Spleen (tissue), 11 donors: ENCODE measurements around the gene EID3. TPM values are rescaled to one million over a fixed set of nuclear protein-coding genes. Genes with fewer than 3 reads are reported as not detected.

ENCODE experiments used
- DNase-seq: peaks from one replicate; pipeline ENCODE4 v3.0.0-alpha.2; 2020
- H3K27ac ChIP-seq, 8 donors: fragments of 200-600 bp; sonication (generic) in 7 of 8; 1 replicate in 4 of 8; 2 replicates in 4 of 8; pipeline versions ENCODE4 v1.5.0 to v1.8.0; 2016 to 2021; ENCODE audit warnings: inconsistent platforms in 4 of 8, mild to moderate bottlenecking in 4 of 8, moderate library complexity in 1 of 8
- H3K27me3 ChIP-seq, 7 donors: fragments of 200-600 bp; sonication (generic) in 6 of 7; replicated peaks in 1 of 7; 1 replicate in 4 of 7; 2 replicates in 3 of 7; pipeline versions ENCODE4 v1.5.0 to v1.8.0; 2016 to 2021; ENCODE audit warnings: inconsistent platforms in 3 of 7, mild to moderate bottlenecking in 1 of 7
- H3K36me3 ChIP-seq, 6 donors: fragments of 200-600 bp; sonication (generic) in 5 of 6; 1 replicate in 4 of 6; 2 replicates in 2 of 6; pipeline versions ENCODE4 v1.5.0 to v1.8.0; 2016 to 2021; ENCODE audit warnings: inconsistent platforms in 2 of 6
- H3K4me1 ChIP-seq, 6 donors: fragments of 200-600 bp; sonication (generic) in 5 of 6; 1 replicate in 3 of 6; 2 replicates in 3 of 6; pipeline versions ENCODE4 v1.5.0 to v1.8.0; 2016 to 2021; ENCODE audit warnings: inconsistent platforms in 3 of 6
- H3K4me3 ChIP-seq, 8 donors: fragments of 200-600 bp; sonication (generic) in 7 of 8; 1 replicate in 4 of 8; 2 replicates in 4 of 8; pipeline versions ENCODE4 v1.5.0 to v1.8.0; 2016 to 2021; ENCODE audit warnings: inconsistent platforms in 4 of 8, mild to moderate bottlenecking in 4 of 8, moderate library complexity in 2 of 8
- H3K9me3 ChIP-seq, 8 donors: fragments of 200-600 bp; sonication (generic) in 7 of 8; 1 replicate in 4 of 8; 2 replicates in 4 of 8; pipeline versions ENCODE4 v1.5.0 to v1.8.0; 2016 to 2021; ENCODE audit warnings: inconsistent platforms in 4 of 8
- CTCF ChIP-seq, 11 experiments: fragments of 200-600 bp in 7 of 11; fragments of 450-650 bp in 4 of 11; sonication (generic) in 4 of 11; IDR thresholded peaks in 8 of 11; conservative IDR thresholded peaks in 3 of 11; 1 replicate in 7 of 11; 2 replicates in 4 of 11; pipeline versions ENCODE4 v1.4.0 to v1.8.0; 2016 to 2021; ENCODE audit warnings: antibody characterized with exemption in 11 of 11, inconsistent platforms in 4 of 11, mild to moderate bottlenecking in 1 of 11
- POLR2A ChIP-seq, 3 donors: fragments of 450-650 bp; IDR thresholded peaks; one replicate each; pipeline ENCODE4 v1.5.1; 2017; ENCODE audit warnings: antibody characterized with exemption in 3 of 3, mild to moderate bottlenecking in 1 of 3
- POLR2AphosphoS5 ChIP-seq, 3 donors: sonication (generic); formaldehyde crosslinking; IDR thresholded peaks; one replicate each; pipeline ENCODE4 v1.5.1; 2017; ENCODE audit warnings: antibody characterized with exemption in 3 of 3
- WGBS, 5 donors: extraction: QIAGEN DNeasy Blood & Tissue Kit in 3 of 5; methylation state at CpG; one replicate each; pipeline versions ENCODE4 v1.1.5 to v1.1.7; 2013 to 2018; 5-methylcytosine and 5-hydroxymethylcytosine counted together
- intact Hi-C: fragments of 100-400 bp; cut with DNase I; formaldehyde crosslinking; loops from one replicate; pipeline ENCODE4 v1.15.0; 2023; ENCODE audit warnings: low total_unique reads
- polyA plus RNA-seq, 3 donors: library from polyadenylated mRNA; stranded (reverse); fragments of 200-250 nt; gene quantifications; one replicate each; pipeline ENCODE4 v1.2.1, GENCODE V29; 2013
- total RNA-seq, 7 donors: library from RNA; depleted of rRNA in 3 of 7; stranded (reverse); fragments of >200 nt in 3 of 7; fragmentation: NEBNext Ultra II Directional in 4 of 7; extraction: Animal tissue kit (Norgen Biotek cat#: 25700) in 4 of 7; gene quantifications; one replicate each; pipeline versions ENCODE4 v1.1.0 to v1.2.1, GENCODE V29; 2016 to 2021
- donor health status: healthy with polysubstance abuse.
- donor health status: DM: no; HTN: no; CAD: no; lungs with moderate emphysema.
- donor health status: DM: no; HTN: no; CAD: no.
- donor health status: Bipolar disorder and iron deficiency.
- donor health status: healthy.
- donor health status: DM: no; HTN: no; CAD: no.
- donor health status: DM: yes; HTN: yes; CAD: no.

Gene EID3
- total and polyA plus RNA-seq, 10 donors = 2.4 to 20.8 (median 6.1) TPM

GRCh38 chr12:104339663-104340062 is 36.1 kb downstream of the EID3 start:
- no peak for TF ChIP-seq POLR2A (IDR thresholded peaks at IDR 0.05)
- no peak for TF ChIP-seq POLR2AphosphoS5 (IDR thresholded peaks at IDR 0.05)
- no peak for TF ChIP-seq CTCF (IDR thresholded peaks at IDR 0.05 in 8 of 11, conservative IDR thresholded peaks at IDR 0.05 in 3 of 11)
- no peak for DNase-seq
- WGBS, 5 donors = 89 to 97% (median 97%) methylated on average over 3 of the region's 3 CpGs
- H3K36me3 ChIP-seq = peaks cover 0 to 100% (median 83%) of the 10 kb centered on the region in 6 donors
- H3K9me3 ChIP-seq = no peaks in the 10 kb centered on the region
- H3K4me1 ChIP-seq = no peaks in the 10 kb centered on the region
- no peak overlapping the region for H3K27ac ChIP-seq
- H3K4me3 ChIP-seq = no peak overlapping the region
- intact Hi-C loops = no loop called here
- no peaks in the 10 kb centered on the region for H3K27me3 ChIP-seq

GRCh38 chr12:104340177-104340576 is 36.6 kb downstream of the EID3 start:
- no peak for DNase-seq
- Histone ChIP-seq H3K36me3 (peaks cover 0 to 100% (median 79%) of the 10 kb centered on the region in 6 donors), H3K27me3 (no peaks in the 10 kb centered on the region), H3K4me1 (no peaks in the 10 kb centered on the region), H3K27ac (no peak overlapping the region), H3K9me3 (no peaks in the 10 kb centered on the region), H3K4me3 (no peak overlapping the region)
- TF ChIP-seq CTCF (IDR thresholded peaks at IDR 0.05 in 8 of 11, conservative IDR thresholded peaks at IDR 0.05 in 3 of 11) = no peak
- no peak for TF ChIP-seq POLR2AphosphoS5 (IDR thresholded peaks at IDR 0.05)
- no peak for TF ChIP-seq POLR2A (IDR thresholded peaks at IDR 0.05)
- 86 to 95% (median 89%) methylated on average over 1 of the region's 1 CpG for WGBS, 5 donors
- intact Hi-C loops = no loop called here

- Histone ChIP-seq H3K4me1 (no peaks in the 10 kb centered on the region), H3K27ac (no peak overlapping the region), H3K27me3 (no peaks in the 10 kb centered on the region), H3K36me3 (peaks cover 0 to 100% (median 76%) of the 10 kb centered on the region in 6 donors), H3K9me3 (no peaks in the 10 kb centered on the region), H3K4me3 (no peak overlapping the region)
- DNase-seq = no peak
- TF ChIP-seq POLR2A (IDR thresholded peaks at IDR 0.05) (no peak), POLR2AphosphoS5 (IDR thresholded peaks at IDR 0.05) (no peak), CTCF (IDR thresholded peaks at IDR 0.05 in 8 of 11, conservative IDR thresholded peaks at IDR 0.05 in 3 of 11) (no peak)
- intact Hi-C loops = no loop called here
- 85 to 98% (median 95%) methylated on average over 6 of the region's 6 CpGs for WGBS, 5 donors
Observed at GRCh38 chr12:104340925-104341611, 37.5 kb downstream of the EID3 start.

GRCh38 chr12:104342147-104342546 is 38.6 kb downstream of the EID3 start:
- TF ChIP-seq POLR2AphosphoS5 (IDR thresholded peaks at IDR 0.05) = no peak
- TF ChIP-seq POLR2A (IDR thresholded peaks at IDR 0.05) = no peak
- TF ChIP-seq CTCF (IDR thresholded peaks at IDR 0.05 in 8 of 11, conservative IDR thresholded peaks at IDR 0.05 in 3 of 11) = no peak
- intact Hi-C loops = no loop called here
- H3K4me3 ChIP-seq = no peak overlapping the region
- no peak for DNase-seq
- H3K4me1 ChIP-seq = no peaks in the 10 kb centered on the region
- H3K36me3 ChIP-seq = peaks cover 0 to 100% (median 73%) of the 10 kb centered on the region in 6 donors
- WGBS, 5 donors = 94 to 97% (median 96%) methylated on average over 2 of the region's 2 CpGs
- H3K27ac ChIP-seq = no peak overlapping the region
- H3K9me3 ChIP-seq = no peaks in the 10 kb centered on the region
- H3K27me3 ChIP-seq = no peaks in the 10 kb centered on the region
